H1 (cell line): ENCODE results near the gene EVA1B. TPM values are rescaled to one million over a fixed set of nuclear protein-coding genes. Genes with fewer than 3 reads are reported as not detected.

Experiments used
- CTCF ChIA-PET: fragments of 300-600 bp; sonication (Branson Sonifier 250); formaldehyde crosslinking; loops from one replicate; lab custom pipeline; 2021; ENCODE audit not compliant: partially characterized antibody; lab: Charles Lee
- POLR2A ChIA-PET: fragments of 300-600 bp; sonication (Branson Sonifier 250); formaldehyde crosslinking; loops from one replicate; lab custom pipeline; 2021; ENCODE audit warnings: inconsistent platforms; ENCODE audit not compliant: partially characterized antibody; lab: Charles Lee
- DNase-seq, 2 experiments: peaks; one replicate each; pipeline versions ENCODE4 v3.0.0 to v3.0.0-alpha.2; 2010 to 2022; ENCODE audit warnings: low spot score in 2 of 2, low read depth in 1 of 2, mixed read lengths in 1 of 2
- FAIRE-seq: peaks from 2 replicates; lab custom pipeline; 2011; peaks lifted over from hg19 to GRCh38; lab: Jason Lieb, UNC
- H2AFZ ChIP-seq: 2 replicates; pipeline ENCODE4 v1.8.1; 2012; ENCODE audit warnings: low read length, inconsistent platforms
- H2AK5ac ChIP-seq: 2 replicates; pipeline ENCODE4 v1.6.1; 2013; ENCODE audit warnings: low read depth, low read length
- H2BK120ac ChIP-seq: replicated peaks from 2 replicates; pipeline ENCODE3; 2013; ENCODE audit warnings: low read depth, low read length, inconsistent platforms
- H2BK12ac ChIP-seq: 2 replicates; pipeline ENCODE4 v1.6.1; 2013; ENCODE audit warnings: low read depth, low read length
- H2BK15ac ChIP-seq: 2 replicates; pipeline ENCODE4 v1.6.1; 2013; ENCODE audit warnings: low read length
- H2BK20ac ChIP-seq: 2 replicates; pipeline ENCODE4 v1.6.1; 2013; ENCODE audit warnings: low read length
- H2BK5ac ChIP-seq: 2 replicates; pipeline ENCODE4 v1.6.1; 2013; ENCODE audit warnings: low read depth, low read length
- H3K14ac ChIP-seq: 2 replicates; pipeline ENCODE4 v1.6.1; 2013; ENCODE audit warnings: inconsistent platforms; ENCODE audit not compliant: insufficient read length
- H3K18ac ChIP-seq: 2 replicates; pipeline ENCODE4 v1.6.1; 2013; ENCODE audit warnings: low read length; ENCODE audit errors: extremely low read depth
- H3K23ac ChIP-seq: 2 replicates; pipeline ENCODE4 v1.6.1; 2013; ENCODE audit warnings: inconsistent platforms; ENCODE audit not compliant: insufficient read length
- H3K23me2 ChIP-seq: 2 replicates; pipeline ENCODE4 v1.6.1; 2013; ENCODE audit warnings: low read depth, low read length
- H3K27ac ChIP-seq: 2 replicates; pipeline ENCODE4 v1.6.1; 2011; ENCODE audit warnings: low read depth, low read length, inconsistent platforms
- H3K27me3 ChIP-seq, 4 experiments: replicated peaks in 1 of 4; 1 replicate in 1 of 4; 2 replicates in 3 of 4; pipeline versions ENCODE4 v1.6.1 to v1.8.1; 2011 to 2013; ENCODE audit warnings: low read length in 3 of 4, mild to moderate bottlenecking in 3 of 4, inconsistent platforms in 2 of 4, mixed read lengths in 2 of 4, moderate library complexity in 1 of 4; ENCODE audit not compliant: control insufficient read depth in 3 of 4, insufficient read depth in 3 of 4; ENCODE audit errors: extremely low read depth in 1 of 4
- H3K36me3 ChIP-seq, 4 experiments: 2 replicates each; pipeline versions ENCODE4 v1.6.1 to v1.8.1; 2011 to 2013; ENCODE audit warnings: mild to moderate bottlenecking in 4 of 4, low read length in 3 of 4, moderate library complexity in 2 of 4, control low read depth in 1 of 4, inconsistent platforms in 1 of 4; ENCODE audit not compliant: insufficient read depth in 4 of 4, control insufficient read depth in 2 of 4
- H3K4ac ChIP-seq: replicated peaks from 2 replicates; pipeline ENCODE3; 2013; ENCODE audit warnings: low read length, low read depth, mixed read lengths, inconsistent platforms; ENCODE audit not compliant: insufficient read length
- H3K4me1 ChIP-seq, 4 experiments: replicated peaks in 1 of 4; 1 replicate in 1 of 4; 2 replicates in 3 of 4; pipeline versions ENCODE4 v1.6.1 to v1.8.1; 2011 to 2013; ENCODE audit warnings: low read length in 3 of 4, inconsistent platforms in 2 of 4, mixed read lengths in 1 of 4; ENCODE audit not compliant: insufficient read depth in 4 of 4, control insufficient read depth in 3 of 4
- H3K4me2 ChIP-seq, 2 experiments: 2 replicates each; pipeline versions ENCODE4 v1.6.1 to v1.8.1; 2011 to 2013; ENCODE audit warnings: low read depth in 2 of 2, low read length in 2 of 2, control low read depth in 1 of 2, inconsistent platforms in 1 of 2, mild to moderate bottlenecking in 1 of 2; ENCODE audit not compliant: insufficient read depth in 1 of 2
- H3K4me3 ChIP-seq, 4 experiments: fragments of 200-600, 300-600 bp in 1 of 4; sonication (generic), shearing (Covaris generic), sonication (Bioruptor Twin) in 1 of 4; 2 replicates each; pipeline versions ENCODE4 v1.5.1 to v1.8.1; 2011 to 2016; ENCODE audit warnings: low read length in 4 of 4, low read depth in 3 of 4, control low read depth in 2 of 4, inconsistent platforms in 2 of 4, mild to moderate bottlenecking in 2 of 4, mixed read lengths in 1 of 4, moderate library complexity in 1 of 4; ENCODE audit not compliant: insufficient read depth in 2 of 4; ENCODE audit errors: extremely low read depth in 1 of 4
- H3K56ac ChIP-seq: replicated peaks from 2 replicates; pipeline ENCODE3; 2013; ENCODE audit warnings: low read depth, mild to moderate bottlenecking, mixed read lengths, low read length, inconsistent platforms; ENCODE audit not compliant: insufficient read length
- H3K79me1 ChIP-seq: 2 replicates; pipeline ENCODE4 v1.6.1; 2013; ENCODE audit warnings: low read depth, low read length, control low read depth
- H3K79me2 ChIP-seq, 2 experiments: 2 replicates each; pipeline versions ENCODE4 v1.6.1 to v1.8.1; 2012 to 2013; ENCODE audit warnings: low read length in 2 of 2, mild to moderate bottlenecking in 2 of 2, inconsistent platforms in 1 of 2; ENCODE audit not compliant: insufficient read depth in 2 of 2, control insufficient read depth in 1 of 2
- H3K9ac ChIP-seq, 4 experiments: replicated peaks in 1 of 4; 1 replicate in 1 of 4; 2 replicates in 3 of 4; pipeline versions ENCODE4 v1.6.1 to v1.8.1; 2011 to 2013; ENCODE audit warnings: low read depth in 3 of 4, low read length in 3 of 4, control low read depth in 2 of 4, mild to moderate bottlenecking in 2 of 4, moderate library complexity in 2 of 4, inconsistent platforms in 1 of 4; ENCODE audit errors: extremely low read depth in 1 of 4
- H3K9me3 ChIP-seq, 2 experiments: 2 replicates each; pipeline versions ENCODE4 v1.6.1 to v1.8.1; 2012 to 2013; ENCODE audit warnings: mild to moderate bottlenecking in 2 of 2, moderate library complexity in 2 of 2, control low read depth in 1 of 2, inconsistent platforms in 1 of 2, low read depth in 1 of 2, low read length in 1 of 2, mixed read lengths in 1 of 2; ENCODE audit not compliant: insufficient read depth in 2 of 2
- H4K20me1 ChIP-seq, 2 experiments: replicated peaks in 1 of 2; 2 replicates each; pipeline versions ENCODE3 to v1.8.1; 2011 to 2013; ENCODE audit warnings: inconsistent platforms in 2 of 2, low read length in 2 of 2, mild to moderate bottlenecking in 1 of 2; ENCODE audit not compliant: insufficient read depth in 2 of 2, control insufficient read depth in 1 of 2
- H4K5ac ChIP-seq: 2 replicates; pipeline ENCODE4 v1.6.1; 2013; ENCODE audit warnings: low read length, low read depth, mixed read lengths, inconsistent platforms; ENCODE audit not compliant: insufficient read length
- H4K8ac ChIP-seq: 2 replicates; pipeline ENCODE4 v1.8.0; 2013; ENCODE audit warnings: mild to moderate bottlenecking, moderate library complexity, low read length, inconsistent platforms; ENCODE audit not compliant: insufficient read depth; ENCODE audit errors: extremely low read depth
- H4K91ac ChIP-seq: replicated peaks from 2 replicates; pipeline ENCODE3; 2013; ENCODE audit warnings: low read length, mixed read lengths, inconsistent platforms; ENCODE audit not compliant: insufficient read length
- HDAC6 ChIP-seq: IDR thresholded peaks from one replicate; pipeline ENCODE4 v1.7.1; 2012; ENCODE audit warnings: low read depth, mild to moderate bottlenecking, inconsistent platforms, low read length, moderate library complexity
- POLR2A ChIP-seq, 2 experiments: IDR thresholded peaks; 1 replicate in 1 of 2; 2 replicates in 1 of 2; pipeline ENCODE4 v1.6.1; 2011; ENCODE audit warnings: low read depth in 2 of 2, low read length in 2 of 2, mild to moderate bottlenecking in 2 of 2; ENCODE audit errors: control extremely low read depth in 1 of 2
- WGBS, 2 experiments: shearing (Covaris generic) in 1 of 2; methylation state at CpG; one replicate each; pipeline versions ENCODE4 v1.1.6 to v1.1.7; 2013 to 2015; ENCODE audit warnings: low lambda C conversion rate in 2 of 2, mixed read lengths in 2 of 2, inconsistent platforms in 1 of 2, low coverage in 1 of 2, missing lambda C conversion rate in 1 of 2; ENCODE audit not compliant: insufficient replicate concordance in 2 of 2, insufficient coverage in 1 of 2, insufficient read length in 1 of 2; ENCODE audit errors: extremely low coverage in 1 of 2, missing lambda C conversion rate in 1 of 2; 5-methylcytosine and 5-hydroxymethylcytosine counted together
- polyA plus RNA-seq, 7 experiments: library from polyadenylated mRNA; depleted of rRNA in 3 of 7; stranded (reverse) in 5 of 7; unstranded in 2 of 7; fragments of >200 nt in 5 of 7; fragments of 200-250 nt in 2 of 7; gene quantifications; 1 replicate in 5 of 7; 2 replicates in 1 of 7; 4 replicates in 1 of 7; pipeline versions ENCODE4 v1.2.1 to v1.2.3, GENCODE V29; 2011 to 2013; ENCODE audit warnings: missing spikeins in 2 of 7, mixed read lengths in 2 of 7
- total RNA-seq: library from RNA; stranded (reverse); fragmentation: NEBNext Ultra II Directional; extraction: Animal tissue kit (Norgen Biotek cat#: 25700); gene quantifications from 2 replicates; pipeline ENCODE4 v1.2.1, GENCODE V29; 2021
- TF ChIP-seq, protein P1 (sequence below): IDR thresholded peaks from 2 replicates; pipeline ENCODE4 v1.6.1; 2012; ENCODE audit warnings: inconsistent platforms

EVA1B gene
- total and polyA plus RNA-seq, 2 of the 8 experiments (the other 6 are each of a cell fraction or from before 2014, with no cell fraction given): 10.0 to 19.9 TPM

DNA sequence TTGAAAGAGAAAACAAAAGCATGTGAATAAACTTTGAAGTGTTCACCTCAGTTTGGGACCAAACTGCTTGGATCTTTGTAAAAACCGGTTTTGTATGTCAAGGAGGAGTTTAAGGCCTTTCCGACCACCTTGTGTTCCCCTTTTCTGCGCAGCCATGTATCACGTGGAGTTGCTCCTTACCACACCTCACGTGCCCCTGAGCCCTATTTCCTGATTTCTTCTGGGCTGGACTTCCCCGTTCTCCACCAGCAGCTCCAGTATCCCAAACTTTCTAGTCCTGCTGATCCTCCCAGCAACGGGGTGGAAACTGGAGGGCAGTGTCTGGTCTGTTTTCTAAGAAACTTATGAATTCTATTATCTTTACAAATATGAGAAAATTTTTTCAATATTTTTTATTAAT lies 18.9 kb downstream of the EVA1B start:
- Histone ChIP-seq H4K5ac (no peak overlapping the region), H3K79me2 (no peaks in the 10 kb centered on the region), H4K20me1 (peaks cover 0 to 10% of the 10 kb centered on the region in 2 experiments), H3K23me2 (peaks cover 6% of the 10 kb centered on the region), H3K14ac (no peak overlapping the region), H2AK5ac (no peak overlapping the region), H4K91ac (no peak overlapping the region), H3K23ac (no peak overlapping the region), H3K27me3 (no peaks in the 10 kb centered on the region), H2BK5ac (no peak overlapping the region), H3K9me3 (no peaks in the 10 kb centered on the region), H4K8ac (no peak overlapping the region; the same call in 1 of the 2 replicates), H2AFZ (no peak overlapping the region), H2BK20ac (no peak overlapping the region), H3K4ac (no peak overlapping the region), H3K27ac (no peak overlapping the region), H3K9ac (no peak overlapping the region), H3K18ac (no peak overlapping the region), H3K4me3 (no peak overlapping the region), H2BK120ac (no peak overlapping the region), H3K56ac (no peak overlapping the region), H3K36me3 (peaks cover 19 to 43% (median 35%) of the 10 kb centered on the region in 4 experiments), H3K4me1 (peaks cover 0 to 9% (median 6%) of the 10 kb centered on the region in 4 experiments; a peak in 6 of 7 replicates), H2BK15ac (no peak overlapping the region), H3K4me2 (no peak overlapping the region), H3K79me1 (no peaks in the 10 kb centered on the region; the same call in 1 of the 2 replicates), H2BK12ac (no peak overlapping the region)
- 94% methylated on average over 7 of the region's 7 CpGs; no CpG with 5 or more reads in 1 of the 2 experiments for WGBS, 2 experiments
- ChIA-PET CTCF (interaction anchor here (1.0 to 7.0 kb wide), 3 partner anchors 64 to 79 kb away, joined by 3 to 30 read pairs (median 4); no protein-coding TSS in a partner anchor), POLR2A (interaction anchor here (0.6 to 4.2 kb wide), 3 partner anchors 11 to 149 kb away, joined by 3 to 21 read pairs (median 5); partner anchors contain the start of gene MAP7D1)
- DNase-seq: no peak
- no peak for FAIRE-seq
- no peak for TF ChIP-seq HDAC6
- no peak for TF ChIP-seq POLR2A (IDR thresholded peaks at IDR 0.05; ENCODE audit: control extremely low read depth in 1 of 2, low read depth in 2 of 2, low read length in 2 of 2)
- TF ChIP-seq, protein P1, sequence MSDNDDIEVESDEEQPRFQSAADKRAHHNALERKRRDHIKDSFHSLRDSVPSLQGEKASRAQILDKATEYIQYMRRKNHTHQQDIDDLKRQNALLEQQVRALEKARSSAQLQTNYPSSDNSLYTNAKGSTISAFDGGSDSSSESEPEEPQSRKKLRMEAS: no peak
